Endothelial cell of umbilical vein (primary cell): ENCODE measurements around the gene TOP2A. TPM values are rescaled to one million over a fixed set of nuclear protein-coding genes. Genes with fewer than 3 reads are reported as not detected.

ENCODE experiments used
- BruUV-seq: library from RNA; stranded (reverse); fragments of 400-500 nt; replicated peaks from 2 replicates; lab custom pipeline; 2021; lab: Mats Ljungman, UMichigan
- CTCF ChIA-PET: fragments of 300-600, 350-600 bp; sonication (Branson Sonifier 250); formaldehyde crosslinking; loops from one replicate; lab custom pipeline; 2021; ENCODE audit warnings: antibody characterized with exemption, inconsistent platforms; lab: Charles Lee
- POLR2A ChIA-PET: fragments of 300-600, 350-600 bp; sonication (Branson Sonifier 250); formaldehyde crosslinking; loops from one replicate; lab custom pipeline; 2021; ENCODE audit warnings: antibody characterized with exemption, inconsistent platforms; lab: Charles Lee
- DNase-seq: peaks from one replicate; pipeline ENCODE4 v3.0.0-alpha.2; 2011; ENCODE audit warnings: low read depth, low spot score
- FAIRE-seq: peaks from 2 replicates; lab custom pipeline; 2011; peaks lifted over from hg19 to GRCh38; lab: Jason Lieb, UNC
- H2AFZ ChIP-seq: 2 replicates; pipeline ENCODE4 v1.6.0; 2012; ENCODE audit warnings: low read depth, low read length, control low read depth, inconsistent platforms
- H3K27ac ChIP-seq: 2 replicates; pipeline ENCODE4 v1.5.1; 2011; ENCODE audit warnings: low read depth, mild to moderate bottlenecking, control low read depth, low read length, moderate library complexity; ENCODE audit not compliant: insufficient read depth
- H3K27me3 ChIP-seq, 2 experiments: 2 replicates each; pipeline versions ENCODE4 v1.6.0 to v1.6.1; 2011; ENCODE audit warnings: low read length in 2 of 2, mixed read lengths in 1 of 2; ENCODE audit not compliant: control insufficient read depth in 2 of 2, insufficient read depth in 2 of 2
- H3K36me3 ChIP-seq, 2 experiments: 2 replicates in 1 of 2; 3 replicates in 1 of 2; pipeline ENCODE4 v1.5.1; 2011; ENCODE audit warnings: low read length in 2 of 2, mild to moderate bottlenecking in 1 of 2, moderate library complexity in 1 of 2; ENCODE audit not compliant: control insufficient read depth in 2 of 2, insufficient read depth in 2 of 2; ENCODE audit errors: extremely low read depth in 1 of 2
- H3K4me1 ChIP-seq: 3 replicates; pipeline ENCODE4 v1.5.1; 2011; ENCODE audit warnings: mild to moderate bottlenecking, low read length; ENCODE audit not compliant: control insufficient read depth, insufficient read depth; ENCODE audit errors: extremely low read depth
- H3K4me2 ChIP-seq: 2 replicates; pipeline ENCODE4 v1.6.1; 2011; ENCODE audit warnings: low read length, control low read depth, mixed read lengths; ENCODE audit not compliant: insufficient read depth
- H3K4me3 ChIP-seq, 3 experiments: fragments of 200-600 bp in 1 of 3; sonication (generic), shearing (Covaris generic) in 1 of 3; replicated peaks in 1 of 3; 2 replicates each; pipeline ENCODE4 v1.5.1; 2011 to 2016; ENCODE audit warnings: control low read depth in 3 of 3, low read length in 3 of 3, mild to moderate bottlenecking in 2 of 3, inconsistent platforms in 1 of 3, low read depth in 1 of 3, moderate library complexity in 1 of 3; ENCODE audit not compliant: insufficient read depth in 1 of 3
- H3K79me2 ChIP-seq: 2 replicates; pipeline ENCODE4 v1.6.0; 2012; ENCODE audit warnings: low read length, inconsistent platforms; ENCODE audit not compliant: control insufficient read depth, insufficient read depth
- H3K9ac ChIP-seq: replicated peaks from 2 replicates; pipeline ENCODE3; 2011; ENCODE audit warnings: low read length, control low read depth; ENCODE audit not compliant: insufficient read depth; ENCODE audit errors: extremely low read depth
- H3K9me1 ChIP-seq: replicated peaks from 3 replicates; pipeline ENCODE4 v1.6.0; 2011; ENCODE audit warnings: mild to moderate bottlenecking, low read length; ENCODE audit not compliant: control insufficient read depth, insufficient read depth; ENCODE audit errors: extremely low read depth
- H3K9me3 ChIP-seq: replicated peaks from 2 replicates; pipeline ENCODE4 v1.5.1; 2012; ENCODE audit warnings: low read length, inconsistent platforms; ENCODE audit not compliant: control insufficient read depth, insufficient read depth
- H4K20me1 ChIP-seq: replicated peaks from 2 replicates; pipeline ENCODE3; 2011; ENCODE audit warnings: mild to moderate bottlenecking, low read length; ENCODE audit not compliant: control insufficient read depth, insufficient read depth; ENCODE audit errors: extremely low read depth
- CTCF ChIP-seq, 2 donors: IDR thresholded peaks; 1 replicate in 1 of 2; 2 replicates in 1 of 2; pipeline ENCODE4 v1.5.1; 2011; ENCODE audit warnings: low read length in 2 of 2, mild to moderate bottlenecking in 2 of 2, moderate library complexity in 2 of 2, control low read depth in 1 of 2, inconsistent platforms in 1 of 2, low read depth in 1 of 2; ENCODE audit not compliant: insufficient read depth in 1 of 2; ENCODE audit errors: extremely low read depth in 1 of 2
- EZH2 ChIP-seq: IDR thresholded peaks from 2 replicates; pipeline ENCODE4 v1.6.1; 2012; ENCODE audit warnings: borderline replicate concordance, low read depth, mild to moderate bottlenecking, moderate library complexity, low read length, inconsistent platforms; ENCODE audit not compliant: severe bottlenecking
- FOS ChIP-seq: IDR thresholded peaks from 2 replicates; pipeline ENCODE4 v1.6.1; 2011; ENCODE audit warnings: mild to moderate bottlenecking, low read length, moderate library complexity, borderline replicate concordance; ENCODE audit not compliant: insufficient read depth
- GATA2 ChIP-seq: IDR thresholded peaks from 2 replicates; pipeline ENCODE4 v1.7.0; 2011; ENCODE audit warnings: low read depth, mild to moderate bottlenecking, moderate library complexity, mixed read lengths, low read length; ENCODE audit not compliant: insufficient read length, insufficient read depth
- JUN ChIP-seq: IDR thresholded peaks from 2 replicates; pipeline ENCODE4 v1.6.1; 2011; ENCODE audit warnings: borderline replicate concordance, low read depth; ENCODE audit not compliant: insufficient read length, insufficient read depth
- MAX ChIP-seq: IDR thresholded peaks from 2 replicates; pipeline ENCODE4 v1.6.1; 2011; ENCODE audit not compliant: insufficient read depth, insufficient read length
- MYC ChIP-seq: IDR thresholded peaks from one replicate; pipeline ENCODE4 v1.6.1; 2011; ENCODE audit warnings: mild to moderate bottlenecking, low read depth, low read length
- POLR2A ChIP-seq: IDR thresholded peaks from 2 replicates; pipeline ENCODE4 v1.6.1; 2012; ENCODE audit warnings: low read depth, mild to moderate bottlenecking, control low read depth, low read length
- POLR2AphosphoS5 ChIP-seq: IDR thresholded peaks from 2 replicates; pipeline ENCODE4 v1.6.1; 2012; ENCODE audit warnings: low read depth, mild to moderate bottlenecking, control low read depth, low read length, moderate library complexity; ENCODE audit not compliant: insufficient read depth
- dilution Hi-C: fragments of 300-500 bp; cut with MboI; formaldehyde crosslinking; loops from one replicate; pipeline ENCODE4 v1.15.0; 2019; ENCODE audit warnings: low sequenced_read_pairs; ENCODE audit not compliant: extremely low pct_ligation_motif_present
- intact Hi-C: fragments of 100-400 bp; cut with micrococcal nuclease; formaldehyde crosslinking; loops from one replicate; pipeline ENCODE4 v1.10.0; 2022
- polyA plus RNA-seq, 4 experiments: library from polyadenylated mRNA; depleted of rRNA in 3 of 4; stranded (reverse) in 3 of 4; unstranded in 1 of 4; fragments of >200 nt; gene quantifications; 2 replicates each; pipeline versions ENCODE4 v1.2.1 to v1.2.3, GENCODE V29; 2011 to 2012; ENCODE audit warnings: missing spikeins in 1 of 4
- total RNA-seq: library from RNA; stranded (reverse); gene quantifications from 2 replicates; pipeline ENCODE4 v1.2.3, GENCODE V29; 2021

Gene TOP2A
- total and polyA plus RNA-seq, 2 donors (not counting 3 experiments of a cell fraction or from before 2014, with no cell fraction given) = 31.3 to 160 TPM

- no peak for DNase-seq
- no TSS peak for BruUV-seq
- no peak for FAIRE-seq
- Histone ChIP-seq H3K27me3 (no peaks in the 10 kb centered on the region), H4K20me1 (peaks cover 3% of the 10 kb centered on the region), H3K4me1 (peaks cover 16% of the 10 kb centered on the region), H3K27ac (no peak overlapping the region), H3K36me3 (peaks cover 29 to 64% of the 10 kb centered on the region in 2 experiments), H3K9me1 (no peaks in the 10 kb centered on the region), H3K4me2 (no peak overlapping the region), H3K79me2 (peaks cover 30% of the 10 kb centered on the region), H3K9ac (no peak overlapping the region), H3K4me3 (no peak overlapping the region), H3K9me3 (no peaks in the 10 kb centered on the region), H2AFZ (no peak overlapping the region)
- no peak for TF ChIP-seq MAX
- no peak for TF ChIP-seq FOS
- no peak for TF ChIP-seq JUN
- TF ChIP-seq GATA2 = no peak
- TF ChIP-seq CTCF (IDR thresholded peaks at IDR 0.05; ENCODE audit: extremely low read depth in 1 of 2, insufficient read depth in 1 of 2, low read depth in 1 of 2, low read length in 2 of 2) = no peak
- no peak for TF ChIP-seq POLR2AphosphoS5
- TF ChIP-seq EZH2 = no peak
- TF ChIP-seq MYC = no peak
- no peak for TF ChIP-seq POLR2A
- POLR2A ChIA-PET = interaction anchor here (0.5 kb wide), 1 partner anchor 22 kb away, joined by 3 read pairs; no protein-coding TSS in a partner anchor
- CTCF ChIA-PET = interaction anchor here (1.7 kb wide), 1 partner anchor 22 kb away, joined by 4 read pairs; no protein-coding TSS in a partner anchor
- intact Hi-C loops = no loop called here
- dilution Hi-C loops = no loop called here
Observed at GRCh38 chr17:40453881-40454612, 36.4 kb upstream of the TOP2A start.
